ENCODE data around the gene PSEN2.

DNA sequence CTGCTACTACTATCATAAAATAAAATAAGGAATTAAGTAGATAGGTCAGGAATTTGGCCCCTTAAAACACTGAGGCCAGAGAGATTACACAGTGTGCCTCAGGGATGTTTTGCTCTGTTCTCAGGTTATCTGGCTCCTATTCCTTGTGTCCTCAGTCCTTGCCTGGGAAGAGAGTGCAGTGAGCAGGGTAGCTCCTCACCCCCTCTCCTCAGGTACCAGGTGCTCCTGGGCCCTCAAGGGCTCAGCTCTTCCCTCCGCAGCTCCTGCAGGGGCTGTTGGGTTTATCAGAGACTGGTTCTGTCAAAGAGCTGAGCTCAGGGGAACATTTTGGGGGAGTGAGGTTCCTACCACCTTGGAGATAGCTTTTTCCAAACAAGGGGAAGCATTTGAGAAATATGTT, 49.6 kb downstream of the PSEN2 start:
- TF ChIP-seq EZH2 (IDR thresholded peaks at IDR 0.05) (no peak), POLR2AphosphoS5 (IDR thresholded peaks at IDR 0.05; ENCODE audit: borderline replicate concordance, low read depth, low read length) (no peak), FOXP2 (optimal IDR thresholded peaks at IDR 0.05; ENCODE audit: control extremely low read depth, extremely low read length, insufficient read depth) (no peak)
